PC-9 (cell line): ENCODE data around the gene CHST11. TPM values are rescaled to one million over a fixed set of nuclear protein-coding genes. Genes with fewer than 3 reads are reported as not detected.

Experiments used
- BruUV-seq: library from RNA; stranded (reverse); fragments of 400-500 nt; replicated peaks from 2 replicates; lab custom pipeline; 2021; lab: Mats Ljungman, UMichigan
- CTCF ChIA-PET: fragments of 300-600 bp; sonication (Branson Sonifier 250); formaldehyde crosslinking; loops from one replicate; lab custom pipeline; 2022; ENCODE audit warnings: antibody characterized with exemption; lab: Charles Lee
- POLR2A ChIA-PET: fragments of 300-600 bp; sonication (Branson Sonifier 250); formaldehyde crosslinking; loops from one replicate; lab custom pipeline; 2022; ENCODE audit warnings: antibody characterized with exemption; ENCODE audit not compliant: unreplicated experiment; lab: Charles Lee
- DNase-seq, 2 experiments: peaks; one replicate each; pipeline versions ENCODE4 v3.0.0 to v3.0.0-alpha.2; 2015 to 2022; ENCODE audit warnings: mixed read lengths in 1 of 2
- H2AFZ ChIP-seq: fragments of 200-600 bp; sonication (generic); 2 replicates; pipeline ENCODE4 v1.8.1; 2017; ENCODE audit warnings: antibody characterized with exemption
- H3F3A ChIP-seq: fragments of 200-600 bp; sonication (generic); 2 replicates; pipeline ENCODE4 v1.8.1; 2017; ENCODE audit warnings: antibody characterized with exemption, mild to moderate bottlenecking, low read depth; ENCODE audit not compliant: insufficient read depth
- H3K27ac ChIP-seq: fragments of 200-600 bp; sonication (generic); 2 replicates; pipeline ENCODE4 v1.6.1; 2016; ENCODE audit warnings: mixed run types
- H3K27me3 ChIP-seq: fragments of 200-600 bp; sonication (generic); 2 replicates; pipeline ENCODE4 v1.6.1; 2016; ENCODE audit warnings: low read depth, mixed run types; ENCODE audit not compliant: insufficient read depth
- H3K36me3 ChIP-seq: fragments of 200-600 bp; sonication (generic); 2 replicates; pipeline ENCODE4 v1.6.1; 2016; ENCODE audit warnings: low read depth, mixed run types
- H3K4me1 ChIP-seq: fragments of 200-600 bp; sonication (generic); replicated peaks from 2 replicates; pipeline ENCODE4 v1.6.1; 2016; ENCODE audit warnings: mixed run types; ENCODE audit not compliant: insufficient read depth
- H3K4me2 ChIP-seq: fragments of 200-600 bp; sonication (generic); 2 replicates; pipeline ENCODE4 v1.6.1; 2017; ENCODE audit warnings: mixed run types
- H3K4me3 ChIP-seq: fragments of 200-600 bp; sonication (generic); 2 replicates; pipeline ENCODE4 v1.6.1; 2016; ENCODE audit warnings: mixed run types
- H3K79me2 ChIP-seq: fragments of 200-600 bp; sonication (generic); 2 replicates; pipeline ENCODE4 v1.6.1; 2017; ENCODE audit warnings: low read depth, mixed run types
- H3K9me2 ChIP-seq: fragments of 200-600 bp; sonication (generic); 2 replicates; pipeline ENCODE4 v1.8.1; 2017; ENCODE audit warnings: mild to moderate bottlenecking; ENCODE audit not compliant: insufficient read depth
- H3K9me3 ChIP-seq: fragments of 200-600 bp; sonication (generic); 2 replicates; pipeline ENCODE4 v1.8.1; 2016; ENCODE audit warnings: low read depth; ENCODE audit not compliant: insufficient read depth
- H4K20me1 ChIP-seq: fragments of 200-600 bp; sonication (generic); 2 replicates; pipeline ENCODE4 v1.8.1; 2017; ENCODE audit not compliant: insufficient read depth
- CTCF ChIP-seq: fragments of 200-600 bp; sonication (generic); conservative IDR thresholded peaks from 2 replicates; pipeline ENCODE4 v1.6.1; 2017; ENCODE audit warnings: mixed run types, antibody characterized with exemption, mild to moderate bottlenecking, moderate library complexity
- EZH2 ChIP-seq: fragments of 200-600 bp; sonication (generic); IDR thresholded peaks from 2 replicates; pipeline ENCODE4 v1.8.0; 2017; ENCODE audit warnings: antibody characterized with exemption, low read depth
- intact Hi-C: fragments of 100-400 bp; cut with micrococcal nuclease; formaldehyde crosslinking; loops from one replicate; pipeline ENCODE4 v1.10.0; 2022; ENCODE audit not compliant: unreplicated experiment
- total RNA-seq: library from RNA; stranded (reverse); gene quantifications from 2 replicates; pipeline ENCODE4 v1.2.3, GENCODE V29; 2021

CHST11 gene
- total RNA-seq, 1 experiment from 2014 or later: 39.9 TPM

DNA sequence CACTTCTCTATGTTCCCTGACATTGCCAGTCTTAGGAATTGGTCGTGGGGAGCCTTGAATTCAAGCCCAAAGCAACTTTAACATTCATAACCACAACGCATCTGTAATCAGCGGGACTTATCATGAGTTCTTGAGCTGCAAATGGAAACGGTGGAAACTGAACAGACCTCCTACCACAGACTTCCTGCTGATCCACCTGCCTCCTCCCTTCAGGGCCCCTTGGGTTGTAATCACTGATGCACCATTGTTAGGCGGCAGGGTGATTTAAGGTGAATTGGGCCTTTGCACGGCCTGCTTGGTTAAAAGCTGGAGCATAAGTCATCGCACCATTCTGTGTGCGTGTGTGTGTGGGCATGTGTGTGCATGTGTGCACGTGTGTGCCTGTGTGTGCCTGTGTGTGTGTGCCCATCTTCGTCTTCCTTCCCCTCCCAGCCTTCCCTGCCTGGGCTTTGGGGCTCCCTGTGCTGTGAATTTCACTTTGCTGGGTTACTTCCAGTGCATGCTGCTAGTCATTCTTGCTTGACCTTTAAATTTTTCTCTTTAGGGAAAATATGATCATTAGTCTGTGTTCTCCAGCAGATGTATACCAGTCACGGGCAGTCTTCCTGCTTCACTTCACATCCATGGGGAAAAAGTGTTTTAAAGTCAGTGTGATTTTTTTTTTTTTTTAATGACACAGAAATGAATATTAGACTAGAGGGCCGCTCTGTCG lies 29.1 kb downstream of the CHST11 start:
- Histone ChIP-seq H3F3A (peaks cover 29% of the 10 kb centered on the region), H3K9me2 (no peaks in the 10 kb centered on the region), H4K20me1 (peaks cover 35% of the 10 kb centered on the region), H3K79me2 (peaks cover 99% of the 10 kb centered on the region), H3K4me3 (no peak overlapping the region), H3K9me3 (no peaks in the 10 kb centered on the region), H3K36me3 (peaks cover 18% of the 10 kb centered on the region; the same call in 1 of the 2 replicates), H2AFZ (no peak overlapping the region), H3K4me1 (peaks cover 8% of the 10 kb centered on the region), H3K4me2 (no peak overlapping the region), H3K27ac (no peak overlapping the region), H3K27me3 (no peaks in the 10 kb centered on the region)
- DNase-seq: no peak
- TF ChIP-seq EZH2 (no peak), CTCF (no peak)
- ChIA-PET CTCF (no interaction called here), POLR2A (no interaction called here)
- intact Hi-C loops: no loop called here
- BruUV-seq: no TSS peak

GRCh38 chr12:104486363-104486750 lies 29.6 kb downstream of the CHST11 start:
- Histone ChIP-seq H3K4me3 (no peak overlapping the region), H4K20me1 (peaks cover 35% of the 10 kb centered on the region), H3K36me3 (peaks cover 18% of the 10 kb centered on the region; the same call in 1 of the 2 replicates), H3K79me2 (peaks cover 99% of the 10 kb centered on the region), H3F3A (peaks cover 27% of the 10 kb centered on the region), H3K9me3 (no peaks in the 10 kb centered on the region), H3K9me2 (no peaks in the 10 kb centered on the region), H2AFZ (no peak overlapping the region), H3K27ac (0 out of 2 replicates have a peak overlapping the region, but pooled peaks have one; percentile 40), H3K4me1 (peaks cover 2% of the 10 kb centered on the region), H3K27me3 (no peaks in the 10 kb centered on the region), H3K4me2 (no peak overlapping the region)
- no peak for DNase-seq
- CTCF ChIA-PET: no interaction called here
- intact Hi-C loops: no loop called here
- POLR2A ChIA-PET: no interaction called here
- no TSS peak for BruUV-seq
- TF ChIP-seq EZH2 (no peak), CTCF (no peak)

DNA sequence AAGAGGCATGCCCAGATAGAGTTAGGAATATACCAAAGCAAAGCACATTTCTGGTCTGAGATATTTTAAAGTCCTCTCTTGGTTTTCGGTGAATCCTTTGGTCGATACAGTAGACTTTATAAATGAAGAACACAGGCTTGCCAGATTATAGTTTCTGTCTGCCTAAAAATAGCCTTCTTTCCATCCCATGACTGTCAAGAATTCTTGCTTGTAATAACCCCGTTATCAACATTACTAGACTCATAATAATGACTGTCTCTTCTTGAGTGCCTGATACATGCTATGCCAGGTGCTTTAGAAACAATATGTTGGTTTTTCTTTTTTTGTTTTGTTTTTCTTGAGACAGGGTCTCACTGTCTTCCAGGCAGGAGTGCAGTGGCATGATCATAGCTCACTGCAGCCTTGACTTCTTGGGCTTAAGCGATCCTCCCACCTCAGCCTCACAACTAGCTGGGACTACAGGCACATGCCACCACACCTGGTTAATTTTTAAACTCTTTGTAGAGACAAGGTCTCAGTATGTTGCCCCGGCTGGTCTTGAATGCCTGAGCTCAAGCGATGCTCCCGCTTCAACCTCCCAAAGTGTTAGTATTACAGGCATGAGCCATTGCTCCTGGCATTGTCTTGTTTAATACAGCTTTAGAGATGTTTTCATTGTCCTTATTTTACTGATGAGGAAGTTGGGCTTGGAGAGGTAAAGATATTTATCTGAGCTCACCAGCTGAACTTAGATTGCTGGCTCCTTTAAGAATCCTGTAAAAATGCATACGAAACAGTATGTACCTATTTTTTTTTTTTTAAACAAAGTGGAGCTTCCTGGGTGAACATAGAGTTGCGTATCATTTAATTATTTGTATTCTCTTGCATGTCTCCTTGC lies 30.4 kb downstream of the CHST11 start:
- Histone ChIP-seq H3F3A (peaks cover 27% of the 10 kb centered on the region), H3K9me3 (no peaks in the 10 kb centered on the region), H3K9me2 (no peaks in the 10 kb centered on the region), H3K27me3 (no peaks in the 10 kb centered on the region), H3K27ac (peak overlapping the region; percentile 40; the same call in 1 of the 2 replicates), H3K36me3 (peaks cover 18% of the 10 kb centered on the region; the same call in 1 of the 2 replicates), H4K20me1 (peaks cover 41% of the 10 kb centered on the region), H2AFZ (no peak overlapping the region), H3K4me2 (no peak overlapping the region), H3K79me2 (peaks cover 99% of the 10 kb centered on the region), H3K4me3 (no peak overlapping the region), H3K4me1 (no peaks in the 10 kb centered on the region)
- TF ChIP-seq EZH2 (no peak), CTCF (no peak)
- BruUV-seq: no TSS peak
- DNase-seq: no peak
- intact Hi-C loops: no loop called here
- ChIA-PET POLR2A (interaction anchor here (0.5 kb wide), 1 partner anchor 150 kb away, joined by 11 read pairs; no protein-coding TSS in a partner anchor), CTCF (interaction anchor here (0.6 kb wide), 1 partner anchor 36 kb away, joined by 9 read pairs; no protein-coding TSS in a partner anchor)
